Bone marrow (tissue), 2 donors: ENCODE measurements around the gene ZNF230.

ENCODE experiments used
- DNase-seq, 2 donors: peaks; one replicate each; lab custom pipeline; 2025; lab: John Stamatoyannopoulos, UW

The ZNF230 gene

DNA sequence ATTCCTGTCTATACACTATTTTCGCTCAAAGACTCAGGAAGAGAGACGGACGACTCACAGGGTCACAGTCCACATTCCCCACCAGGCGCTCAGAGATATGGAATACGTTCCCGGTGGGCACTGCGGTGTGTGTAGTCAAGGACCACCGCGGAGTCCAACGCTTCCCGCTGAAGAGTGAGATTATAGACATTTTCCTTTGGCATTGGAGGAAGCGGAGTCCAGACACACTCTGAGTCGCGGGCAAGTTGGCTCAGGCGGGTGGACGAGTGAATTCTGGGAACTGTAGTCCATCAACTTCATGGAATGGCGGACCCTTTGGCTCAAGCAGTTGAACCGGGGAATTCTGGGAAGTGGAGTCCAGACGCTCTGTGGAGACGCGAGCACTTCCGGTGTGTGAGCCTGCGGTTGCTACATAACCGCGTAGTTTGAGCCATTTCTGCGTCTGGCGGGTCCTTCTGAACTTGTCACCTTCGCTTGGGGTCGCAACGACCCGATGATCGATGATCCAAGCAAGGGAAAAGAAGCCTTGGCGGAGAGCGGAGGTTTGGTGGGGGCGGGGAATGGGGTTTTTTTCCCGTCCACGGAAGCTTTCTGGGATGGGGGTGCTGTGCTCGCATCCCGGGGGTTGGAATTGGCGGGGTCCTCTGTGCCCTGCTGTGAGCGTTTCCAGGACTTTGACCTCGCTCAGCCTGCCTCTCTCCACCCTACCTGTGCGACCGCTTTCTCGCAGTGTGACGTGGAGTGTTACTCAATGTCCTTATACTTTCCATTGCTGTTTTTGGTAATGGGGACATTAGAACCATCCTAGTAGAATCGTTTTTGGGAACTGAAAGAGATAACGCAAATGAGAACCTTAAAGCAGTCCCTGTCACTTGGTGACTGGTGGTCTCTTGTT lies at the start of gene ZNF230:
TSS of gene ZNF230 (plus strand) at position 392 of the 895 bp plus-strand sequence. CDS start 4,122 bp downstream, outside the sequence.
- DNase-seq = peak; percentile 57 to 93

DNA sequence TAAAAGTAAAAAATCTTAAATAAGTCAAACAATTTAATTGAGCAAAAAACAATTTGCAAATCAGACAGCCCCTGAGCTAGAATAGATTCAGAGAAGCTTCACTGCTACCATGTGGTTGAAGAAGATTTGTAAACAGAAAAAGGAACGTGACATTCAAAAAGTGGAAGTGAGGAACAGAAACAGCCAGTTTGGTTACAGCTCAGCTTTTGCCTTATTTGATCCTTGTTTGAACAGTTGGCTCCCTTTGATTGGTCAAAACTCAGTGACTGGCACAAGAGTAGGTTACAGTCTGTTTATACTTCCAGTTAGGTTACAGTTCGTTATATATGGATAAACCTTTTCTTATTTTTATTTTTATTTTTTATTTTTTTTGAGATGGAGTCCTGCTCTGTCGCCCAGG lies 45.9 kb upstream of the ZNF230 start:
- no peak for DNase-seq

DNA sequence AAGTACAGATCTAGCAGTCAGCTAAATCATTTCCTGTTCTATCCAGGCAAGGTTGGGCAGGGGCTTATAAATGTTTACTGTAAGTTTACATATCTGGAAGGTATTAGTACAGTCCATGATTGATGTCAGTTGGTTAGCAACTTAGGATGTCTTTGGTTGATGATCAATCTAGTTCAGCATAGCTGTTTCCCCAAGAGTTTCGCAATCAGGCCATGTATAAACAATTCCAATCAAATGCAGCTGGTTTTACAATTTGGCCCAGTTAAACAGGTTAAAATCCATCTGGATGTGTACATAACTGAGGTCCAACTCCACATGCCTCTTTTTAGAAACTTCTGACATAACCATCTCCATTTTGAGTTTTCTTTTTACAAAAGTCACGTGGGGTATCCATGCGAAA lies 44.9 kb upstream of the ZNF230 start:
- no peak for DNase-seq

DNA sequence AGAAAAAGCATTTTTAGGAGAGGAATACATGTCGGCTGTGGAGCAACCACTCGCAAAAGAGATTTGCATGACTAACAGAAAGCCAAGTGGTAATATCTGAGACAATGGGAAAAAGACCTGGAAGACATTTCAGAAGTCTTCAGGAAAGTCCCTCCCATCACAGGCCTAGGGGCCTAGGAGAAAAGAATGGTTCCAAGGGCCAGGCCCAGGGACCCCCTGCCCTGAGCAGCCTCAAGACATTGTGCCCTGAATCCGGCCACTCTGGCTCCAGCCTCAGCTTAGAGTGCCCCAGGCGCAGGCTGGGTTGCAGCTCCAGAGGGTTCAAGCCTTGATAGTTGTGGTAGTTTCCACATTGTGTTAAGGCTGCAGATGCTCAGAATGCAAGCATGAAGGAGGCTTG lies 42.3 kb upstream of the ZNF230 start:
- no peak for DNase-seq

GRCh38 chr19:43966079-43966694 lies 36.6 kb upstream of the ZNF230 start:
- DNase-seq = no peak

DNA sequence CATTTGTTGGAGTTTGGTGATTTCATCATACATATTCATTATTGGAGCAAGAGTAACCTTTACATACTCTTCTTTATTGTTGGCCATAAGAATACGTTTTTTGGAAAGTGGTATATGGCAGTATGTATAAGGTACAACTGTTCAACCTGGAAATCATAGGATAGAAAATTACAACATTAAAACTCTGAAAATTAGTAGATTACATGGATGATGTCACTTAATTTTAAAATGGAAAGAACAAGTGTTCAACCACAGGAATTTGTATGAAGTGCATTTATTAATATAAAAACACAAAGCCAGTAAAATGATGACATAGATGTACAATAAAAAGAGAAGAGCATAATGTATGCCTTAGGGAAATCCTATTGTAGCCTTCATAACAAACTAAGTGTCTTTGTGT lies 26.0 kb upstream of the ZNF230 start:
- DNase-seq = no peak

- DNase-seq = no peak
Observed at GRCh38 chr19:43983544-43983911, 19.2 kb upstream of the ZNF230 start.

DNA sequence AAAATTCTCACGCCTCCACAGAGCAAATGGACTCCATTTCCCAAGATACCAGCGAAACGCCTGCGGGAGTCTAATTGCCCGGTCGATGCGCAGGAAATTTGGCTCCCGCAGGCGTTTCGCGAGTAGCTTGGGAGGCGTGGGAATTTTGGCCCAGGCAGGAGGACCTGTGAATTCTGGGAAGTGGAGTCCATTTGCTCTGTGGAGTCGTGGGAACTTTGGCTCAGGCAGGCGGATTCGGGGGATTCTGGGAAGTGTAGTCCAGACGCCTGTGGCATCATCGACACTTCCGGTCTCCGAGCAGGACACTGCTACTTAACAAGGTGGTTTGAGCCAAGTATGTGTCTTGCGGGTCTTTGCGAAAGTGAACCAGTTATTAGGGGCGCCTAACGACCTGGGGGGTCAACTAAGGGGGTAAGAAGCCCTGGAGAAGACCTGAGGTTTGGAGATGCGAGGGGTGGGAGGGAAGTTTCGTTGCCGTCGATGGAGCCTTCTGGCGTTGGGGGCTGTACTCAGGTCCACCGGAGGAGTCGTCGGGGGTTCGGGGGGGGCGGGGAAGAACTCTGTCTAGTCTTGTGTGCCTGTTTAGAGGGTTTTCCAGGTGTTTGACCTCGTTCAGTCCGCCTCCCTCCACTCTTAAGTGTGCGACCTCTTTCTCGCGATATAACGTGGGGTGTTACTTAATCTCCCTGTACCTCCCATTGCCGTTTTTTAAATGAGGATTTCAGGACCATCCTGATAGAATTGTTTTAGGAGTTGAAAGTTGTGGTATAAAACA lies 18.7 kb upstream of the ZNF230 start, which contains the start of gene ZNF155:
TSS of gene ZNF155 (plus strand) at position 277 of the 775 bp plus-strand sequence. CDS start 4,356 bp downstream, outside the sequence.
- peak; percentile 60 to 75 for DNase-seq

- DNase-seq = no peak
Observed at GRCh38 chr19:43984687-43985000, 18.1 kb upstream of the ZNF230 start.

DNA sequence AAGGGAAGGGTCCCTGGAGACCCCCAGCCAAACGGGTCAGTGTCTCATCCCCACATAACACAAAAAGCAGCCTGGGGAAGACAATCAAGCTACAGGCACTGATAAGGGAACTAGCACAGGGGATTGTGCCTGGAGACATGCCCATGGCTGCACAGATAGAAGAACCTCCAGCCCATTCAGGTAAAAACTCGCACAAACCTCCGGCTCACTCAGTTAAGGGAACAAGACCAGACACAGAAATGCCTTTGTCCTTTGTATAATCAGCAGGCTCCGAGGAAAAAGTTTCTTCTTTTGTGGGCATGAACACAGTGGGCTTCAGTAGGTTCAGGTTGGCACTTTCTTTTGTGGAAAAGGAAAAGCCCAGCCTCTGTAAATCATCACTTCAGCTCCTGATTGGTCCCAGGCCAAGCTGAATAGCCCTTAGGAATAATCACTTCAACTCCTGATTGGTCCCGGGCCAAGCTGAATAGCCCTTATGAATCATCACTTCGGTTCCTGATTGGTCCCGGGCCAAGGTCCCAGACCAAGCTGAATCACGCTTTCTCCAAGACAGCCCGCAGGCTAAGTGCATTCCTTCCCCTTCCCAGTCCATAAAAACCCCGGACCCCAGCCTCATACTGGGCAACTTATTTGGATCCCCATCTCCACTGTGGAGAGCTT lies 5.0 kb upstream of the ZNF230 start:
- no peak for DNase-seq

DNA sequence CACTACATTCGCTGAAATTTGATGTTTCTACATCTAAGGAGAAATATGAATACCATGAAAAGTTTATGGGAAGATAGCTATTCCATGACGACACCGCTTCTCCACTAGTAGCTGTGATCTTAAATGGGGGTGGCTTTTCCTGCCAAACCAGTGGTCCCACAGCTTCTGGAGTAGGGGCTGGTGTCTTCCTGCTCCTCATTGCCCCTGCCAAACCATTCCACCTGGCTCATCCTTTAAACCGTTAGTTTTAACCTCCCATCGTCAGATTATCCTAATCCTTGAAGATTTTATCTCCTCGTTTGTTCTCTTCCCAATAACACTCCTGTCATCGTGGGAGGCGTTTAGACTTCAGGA lies 568 bp upstream of the ZNF230 start:
- no peak for DNase-seq

DNA sequence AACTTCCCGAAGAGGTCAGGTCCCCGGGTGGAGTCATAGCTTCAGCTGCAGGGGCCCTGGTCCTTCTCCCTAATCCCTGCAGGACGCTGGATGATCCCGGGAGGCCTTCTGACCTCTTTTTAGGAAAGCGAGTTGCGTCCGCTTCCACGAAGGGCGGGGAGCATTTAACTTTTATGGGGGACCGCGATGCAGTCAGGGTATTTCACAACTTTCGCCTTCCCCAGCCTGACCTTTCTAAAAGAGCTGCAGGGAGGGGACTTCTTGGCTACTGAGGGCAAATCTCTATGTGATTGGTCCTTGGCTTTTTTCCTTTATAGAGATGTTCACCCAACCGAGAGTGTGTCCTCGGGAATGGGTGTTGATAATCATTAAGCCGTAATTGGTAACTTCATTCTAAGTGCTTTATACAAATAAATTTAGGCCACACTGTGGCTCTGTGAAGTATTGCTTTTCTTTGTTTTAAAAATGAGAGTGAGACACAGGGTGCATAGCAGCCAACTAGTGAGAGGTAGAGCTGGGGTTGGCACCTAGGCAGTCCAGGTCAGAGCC lies 778 bp downstream of the ZNF230 start:
- DNase-seq = no peak

- peak in 1 of 2 donors; percentile 4 for DNase-seq
Observed at GRCh38 chr19:44005973-44006372, 3.2 kb downstream of the ZNF230 start.

DNA sequence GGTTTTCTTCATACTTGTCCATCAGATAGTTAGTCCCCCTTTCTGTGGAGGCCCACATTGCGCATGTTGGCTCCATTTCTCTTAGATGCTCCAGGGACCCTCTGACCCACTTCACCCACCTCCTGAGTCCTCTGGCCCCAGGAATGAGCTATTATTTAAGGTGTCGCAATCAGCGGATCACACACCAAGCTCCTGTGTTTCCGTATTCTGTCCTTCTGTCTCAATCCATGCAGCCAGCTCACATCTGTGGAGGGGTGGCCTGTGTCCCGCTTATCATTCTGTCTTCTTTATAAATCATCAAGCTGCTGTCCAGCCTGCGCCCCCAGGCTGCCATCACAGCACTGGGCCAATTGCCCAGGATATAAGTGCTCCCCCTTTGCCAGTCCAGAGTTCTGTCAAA lies 4.7 kb downstream of the ZNF230 start:
- no peak for DNase-seq

DNA sequence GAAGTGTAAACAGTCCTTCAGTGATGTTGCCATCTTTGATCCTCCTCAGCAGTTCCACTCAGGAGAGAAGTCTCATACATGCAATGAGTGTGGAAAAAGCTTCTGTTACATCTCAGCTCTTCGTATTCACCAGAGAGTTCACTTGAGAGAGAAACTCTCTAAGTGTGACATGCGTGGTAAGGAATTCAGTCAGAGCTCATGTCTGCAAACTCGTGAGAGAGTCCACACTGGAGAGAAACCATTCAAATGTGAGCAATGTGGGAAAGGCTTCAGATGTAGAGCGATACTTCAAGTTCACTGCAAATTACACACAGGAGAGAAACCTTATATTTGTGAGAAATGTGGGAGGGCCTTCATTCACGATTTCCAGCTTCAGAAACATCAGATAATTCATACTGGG lies 7.7 kb downstream of the ZNF230 start:
- DNase-seq = no peak

DNA sequence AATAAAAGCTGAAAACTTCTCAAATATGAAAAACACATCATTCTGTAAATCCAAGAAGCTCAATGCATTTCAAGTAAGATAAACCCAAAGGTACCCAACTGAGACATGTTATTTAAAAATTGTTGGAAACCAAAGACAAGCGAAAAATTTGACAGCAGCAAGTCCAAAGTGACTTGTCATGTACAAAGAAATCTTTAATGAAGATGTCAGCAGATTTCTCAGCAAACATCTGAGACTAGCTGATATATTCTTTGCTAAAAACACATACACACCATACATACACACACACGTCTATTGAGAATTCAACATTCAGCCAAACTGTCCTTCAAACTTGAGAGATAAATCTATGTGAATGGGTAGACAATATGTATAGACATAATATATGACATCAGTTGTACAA lies 16.7 kb downstream of the ZNF230 start:
- no peak for DNase-seq

DNA sequence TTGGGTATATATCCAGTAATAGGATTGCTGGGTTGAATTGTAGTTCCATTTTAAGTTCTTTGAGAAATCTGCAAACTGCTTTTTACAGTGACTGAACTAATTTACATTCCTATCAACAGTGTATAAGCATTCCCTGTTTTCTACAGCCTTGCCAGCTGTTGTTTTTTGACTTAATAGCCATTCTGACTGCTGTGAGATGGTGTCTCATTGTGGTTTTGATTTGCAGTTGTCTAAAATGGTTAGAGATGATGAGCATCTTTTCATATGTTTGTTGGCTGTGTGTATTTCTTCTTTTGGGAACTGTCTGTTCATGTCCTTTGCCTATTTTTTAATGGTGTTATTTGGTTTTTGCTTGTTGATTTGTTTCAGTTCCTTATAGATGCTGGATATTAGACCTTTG lies 18.5 kb downstream of the ZNF230 start:
- no peak for DNase-seq

- no peak for DNase-seq
Observed at GRCh38 chr19:44024900-44025216, 22.1 kb downstream of the ZNF230 start.

DNA sequence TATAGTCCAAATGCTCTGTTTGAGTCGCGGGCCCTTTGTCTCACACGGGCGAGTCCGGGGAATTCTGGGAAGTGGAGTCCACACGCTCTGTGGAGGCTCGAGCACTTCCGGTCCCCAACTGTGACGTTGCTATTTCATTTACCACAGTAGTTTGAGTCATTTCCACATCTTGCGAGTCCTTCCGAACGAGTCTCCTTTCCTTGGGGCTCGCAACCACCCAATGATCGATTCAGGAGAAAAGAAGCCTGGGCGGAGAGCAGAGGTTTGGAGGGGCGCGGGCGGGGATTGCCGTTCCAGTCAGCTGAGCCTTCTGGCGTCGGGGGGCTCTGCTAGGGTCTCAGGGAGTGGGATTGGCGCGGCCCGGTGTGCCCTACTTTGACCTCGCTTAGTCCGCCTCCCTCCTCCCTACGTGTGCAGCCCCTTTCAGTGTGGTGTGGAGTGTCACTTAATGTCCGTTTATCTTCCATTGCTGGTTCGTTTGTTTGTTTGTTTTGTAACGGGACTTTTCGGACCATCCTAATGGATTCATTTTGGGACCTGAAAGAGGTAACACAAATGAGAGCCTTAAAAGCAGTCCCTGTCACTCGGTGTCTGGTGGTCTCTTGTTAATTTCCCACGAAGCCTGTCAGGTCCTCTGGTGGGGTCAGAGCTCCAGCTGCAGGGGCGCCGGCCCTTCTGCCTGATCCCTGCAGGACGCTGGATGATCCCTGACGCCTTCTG lies 22.6 kb downstream of the ZNF230 start, which contains the start of gene ZNF222:
TSS of gene ZNF222 (plus strand) at position 163 of the 720 bp plus-strand sequence. CDS start at position 221, 58 bp downstream.
- peak; percentile 67 to 88 for DNase-seq

- DNase-seq = no peak
Observed at GRCh38 chr19:44026622-44027021, 23.9 kb downstream of the ZNF230 start.

- no peak for DNase-seq
Observed at GRCh38 chr19:44032001-44032610, 29.3 kb downstream of the ZNF230 start.
